ENCODE measurements around the gene ATP11B.
"Not testable (repeated sequence)": the region's sequence is repeated elsewhere in the genome, so short reads cannot be mapped to it uniquely, and the experiment has no call there.

Gene ATP11B

GRCh38 chr3:182862159-182862860 lies 69.0 kb downstream of the ATP11B start:
- Histone ChIP-seq H3K4me2 (ENCODE audit: low read length) (no peak overlapping the region), H3K4me1 (ENCODE audit: control insufficient read depth, low read length) (no peaks in the 10 kb centered on the region), H4K20me1 (ENCODE audit: control insufficient read depth, insufficient read depth, low read depth, low read length) (no peaks in the 10 kb centered on the region), H3K9me2 (replicated peaks; ENCODE audit: control insufficient read depth, low read length) (no peaks in the 10 kb centered on the region), H3K4me3 (ENCODE audit: low read length) (no peak overlapping the region), H3F3A (ENCODE audit: control insufficient read depth, insufficient read depth) (no peaks in the 10 kb centered on the region), H3K27ac (ENCODE audit: low read depth, low read length) (no peak overlapping the region), H3K9me3 (ENCODE audit: control insufficient read depth, insufficient read depth, low read length) (no peaks in the 10 kb centered on the region), H3K27me3 (ENCODE audit: control insufficient read depth, low read length) (no peaks in the 10 kb centered on the region), H3K79me2 (ENCODE audit: control insufficient read depth, low read length) (no peaks in the 10 kb centered on the region), H3K36me3 (ENCODE audit: control insufficient read depth, low read length) (peaks cover 30% of the 10 kb centered on the region)
- TF ChIP-seq EZH2phosphoT487 (IDR thresholded peaks at IDR 0.05; ENCODE audit: borderline replicate concordance, low read length) (no peak), CTCF (IDR thresholded peaks at IDR 0.05; ENCODE audit: low read depth, low read length, poor library complexity, severe bottlenecking) (no peak)

- Histone ChIP-seq H3K27me3 (ENCODE audit: control insufficient read depth, low read length) (no peaks in the 10 kb centered on the region), H4K20me1 (ENCODE audit: control insufficient read depth, insufficient read depth, low read depth, low read length) (no peaks in the 10 kb centered on the region), H3K4me1 (ENCODE audit: control insufficient read depth, low read length) (no peaks in the 10 kb centered on the region), H3K36me3 (ENCODE audit: control insufficient read depth, low read length) (peaks cover 50% of the 10 kb centered on the region), H3K4me3 (ENCODE audit: low read length) (no peak overlapping the region), H3K9me2 (replicated peaks; ENCODE audit: control insufficient read depth, low read length) (no peaks in the 10 kb centered on the region), H3K4me2 (ENCODE audit: low read length) (no peak overlapping the region), H3K27ac (ENCODE audit: low read depth, low read length) (no peak overlapping the region), H3K9me3 (ENCODE audit: control insufficient read depth, insufficient read depth, low read length) (no peaks in the 10 kb centered on the region), H3F3A (ENCODE audit: control insufficient read depth, insufficient read depth) (no peaks in the 10 kb centered on the region), H3K79me2 (ENCODE audit: control insufficient read depth, low read length) (no peaks in the 10 kb centered on the region)
- TF ChIP-seq EZH2phosphoT487 (IDR thresholded peaks at IDR 0.05; ENCODE audit: borderline replicate concordance, low read length) (no peak), CTCF (IDR thresholded peaks at IDR 0.05; ENCODE audit: low read depth, low read length, poor library complexity, severe bottlenecking) (no peak)
These were observed 75.8 kb downstream of the ATP11B start for GRCh38 chr3:182869059-182869458.

GRCh38 chr3:182870917-182871316 lies 77.6 kb downstream of the ATP11B start:
- not testable (repeated sequence) for H3K4me3 ChIP-seq (ENCODE audit: low read length); H3K79me2 ChIP-seq (ENCODE audit: control insufficient read depth, low read length); H3K27me3 ChIP-seq (ENCODE audit: control insufficient read depth, low read length); H3K4me2 ChIP-seq (ENCODE audit: low read length); H3F3A ChIP-seq (ENCODE audit: control insufficient read depth, insufficient read depth); H3K9me3 ChIP-seq (ENCODE audit: control insufficient read depth, insufficient read depth, low read length); H4K20me1 ChIP-seq (ENCODE audit: control insufficient read depth, insufficient read depth, low read depth, low read length); H3K27ac ChIP-seq (ENCODE audit: low read depth, low read length); H3K9me2 ChIP-seq (replicated peaks; ENCODE audit: control insufficient read depth, low read length); H3K4me1 ChIP-seq (ENCODE audit: control insufficient read depth, low read length)
- peaks cover 56% of the 10 kb centered on the region for H3K36me3 ChIP-seq (ENCODE audit: control insufficient read depth, low read length)

GRCh38 chr3:182879031-182879611 lies 85.8 kb downstream of the ATP11B start:
- Histone ChIP-seq H3K9me2 (replicated peaks; ENCODE audit: control insufficient read depth, low read length) (no peaks in the 10 kb centered on the region), H3K36me3 (ENCODE audit: control insufficient read depth, low read length) (peaks cover 36% of the 10 kb centered on the region), H3K79me2 (ENCODE audit: control insufficient read depth, low read length) (no peaks in the 10 kb centered on the region), H3K4me1 (ENCODE audit: control insufficient read depth, low read length) (no peaks in the 10 kb centered on the region), H3K27ac (ENCODE audit: low read depth, low read length) (no peak overlapping the region), H4K20me1 (ENCODE audit: control insufficient read depth, insufficient read depth, low read depth, low read length) (no peaks in the 10 kb centered on the region), H3K4me2 (ENCODE audit: low read length) (no peak overlapping the region), H3K9me3 (ENCODE audit: control insufficient read depth, insufficient read depth, low read length) (no peaks in the 10 kb centered on the region), H3F3A (ENCODE audit: control insufficient read depth, insufficient read depth) (no peaks in the 10 kb centered on the region), H3K27me3 (ENCODE audit: control insufficient read depth, low read length) (no peaks in the 10 kb centered on the region), H3K4me3 (ENCODE audit: low read length) (no peak overlapping the region)
- TF ChIP-seq CTCF (IDR thresholded peaks at IDR 0.05; ENCODE audit: low read depth, low read length, poor library complexity, severe bottlenecking), result no peak
- TF ChIP-seq EZH2phosphoT487 (IDR thresholded peaks at IDR 0.05; ENCODE audit: borderline replicate concordance, low read length), result no peak
